Activated CD4-positive, CD25-positive, alpha-beta regulatory T cell treated with anti-CD3 and anti-CD28 coated beads, Interleukin-2, amount 50 U/mL, for 24 hours (primary cell): ENCODE data around the gene HNRNPR.
"Not testable (repeated sequence)": the region's sequence is repeated elsewhere in the genome, so short reads cannot be mapped to it uniquely, and the experiment has no call there.

Experiments
- ATAC-seq, 2 donors: fragments of 150-1000 bp; cut with Tn5 transposase; one replicate each; pipeline ENCODE4 v1.10.0; 2021; ENCODE audit warnings: mild to moderate bottlenecking in 1 of 2, moderate library complexity in 1 of 2

Gene HNRNPR

GRCh38 chr1:23322770-23323169, 21.3 kb downstream of the HNRNPR start:
- ATAC-seq, result no peak

- ATAC-seq, result not testable (repeated sequence)
Measured at GRCh38 chr1:23310280-23310679, 33.8 kb downstream of the HNRNPR start.

GRCh38 chr1:23304140-23304620, 39.9 kb downstream of the HNRNPR start:
- ATAC-seq, result no peak

GRCh38 chr1:23303524-23303923, 40.6 kb downstream of the HNRNPR start:
- no peak for ATAC-seq

- no peak for ATAC-seq
Measured at GRCh38 chr1:23296931-23297330, 47.2 kb downstream of the HNRNPR start.

GRCh38 chr1:23291706-23292105, 52.4 kb downstream of the HNRNPR start:
- ATAC-seq, result no peak

GRCh38 chr1:23290836-23291565, 53.1 kb downstream of the HNRNPR start:
- ATAC-seq, result no peak

GRCh38 chr1:23288671-23289070, 55.4 kb downstream of the HNRNPR start:
- ATAC-seq, result no peak

- ATAC-seq, result no peak
Measured at GRCh38 chr1:23288201-23288600, 55.9 kb downstream of the HNRNPR start.

- no peak for ATAC-seq
Measured at GRCh38 chr1:23286401-23286800, 57.7 kb downstream of the HNRNPR start.

- ATAC-seq, result no peak
Measured at GRCh38 chr1:23283667-23284602, 60.1 kb downstream of the HNRNPR start.

- no peak for ATAC-seq
Measured at GRCh38 chr1:23282957-23283356, 61.1 kb downstream of the HNRNPR start.

- no peak for ATAC-seq
Measured at GRCh38 chr1:23278717-23279116, 65.4 kb downstream of the HNRNPR start.

GRCh38 chr1:23276531-23276930, 67.6 kb downstream of the HNRNPR start:
- ATAC-seq, result no peak

- no peak for ATAC-seq
Measured at GRCh38 chr1:23274134-23274505, 70.0 kb downstream of the HNRNPR start.

- no peak for ATAC-seq
Measured at GRCh38 chr1:23273450-23274133, 70.5 kb downstream of the HNRNPR start.

GRCh38 chr1:23263380-23263887, 80.7 kb downstream of the HNRNPR start:
- no peak for ATAC-seq

- ATAC-seq, result not testable (repeated sequence)
Measured at GRCh38 chr1:23258082-23258481, 86.0 kb downstream of the HNRNPR start.

- not testable (repeated sequence) for ATAC-seq
Measured at GRCh38 chr1:23257371-23257770, 86.7 kb downstream of the HNRNPR start.
